SU-DHL-6 (cell line): ENCODE data around the gene ATP5PO.

Experiments used
- H2AFZ ChIP-seq: fragments of 200-600 bp; sonication (generic); 2 replicates; pipeline ENCODE4 v1.6.1; 2014; ENCODE audit warnings: low read depth, mild to moderate bottlenecking, moderate library complexity, mixed read lengths, antibody characterized with exemption, low read length; ENCODE audit not compliant: severe bottlenecking
- H3F3A ChIP-seq: fragments of 200-600 bp; shearing (Covaris generic); 2 replicates; pipeline ENCODE4 v1.6.0; 2016; ENCODE audit warnings: antibody characterized with exemption, mild to moderate bottlenecking; ENCODE audit not compliant: insufficient read depth
- H3K27ac ChIP-seq: fragments of 200-600 bp; sonication (generic); 2 replicates; pipeline ENCODE4 v1.5.1; 2016; ENCODE audit warnings: low read depth, mild to moderate bottlenecking, low read length, moderate library complexity, mixed read lengths
- H3K27me3 ChIP-seq: fragments of 200-600 bp; sonication (generic), shearing (Covaris generic); 2 replicates; pipeline ENCODE4 v1.6.0; 2014; ENCODE audit warnings: mild to moderate bottlenecking, low read length
- H3K36me3 ChIP-seq: fragments of 200-600 bp; sonication (generic); 2 replicates; pipeline ENCODE4 v1.6.1; 2014; ENCODE audit warnings: mild to moderate bottlenecking, low read length, mixed read lengths
- H3K4me2 ChIP-seq: fragments of 300-600, 200-600 bp; shearing (Covaris generic), sonication (generic); 2 replicates; pipeline ENCODE4 v1.6.0; 2014; ENCODE audit warnings: low read length, low read depth, mild to moderate bottlenecking; ENCODE audit not compliant: poor library complexity, severe bottlenecking
- H3K4me3 ChIP-seq: fragments of 200-600 bp; sonication (generic); 2 replicates; pipeline ENCODE4 v1.5.1; 2014; ENCODE audit warnings: antibody characterized with exemption, low read length, mild to moderate bottlenecking, mixed read lengths; ENCODE audit not compliant: insufficient read depth, poor library complexity, severe bottlenecking
- H3K79me2 ChIP-seq: fragments of 200-600 bp; sonication (generic); 2 replicates; pipeline ENCODE4 v1.6.1; 2014; ENCODE audit warnings: mild to moderate bottlenecking, low read length, moderate library complexity; ENCODE audit not compliant: insufficient read depth
- H3K9ac ChIP-seq: fragments of 200-600 bp; sonication (generic); 2 replicates; pipeline ENCODE4 v1.7.0; 2014; ENCODE audit warnings: mild to moderate bottlenecking, low read length
- H3K9me2 ChIP-seq: fragments of 200-600 bp; sonication (generic); replicated peaks from 2 replicates; pipeline ENCODE4 v1.6.1; 2014; ENCODE audit warnings: low read length; ENCODE audit not compliant: insufficient read depth
- H3K9me3 ChIP-seq: fragments of 200-600 bp; sonication (generic); 2 replicates; pipeline ENCODE4 v1.6.1; 2014; ENCODE audit warnings: low read length, mixed read lengths; ENCODE audit not compliant: insufficient read depth
- H4K20me1 ChIP-seq: fragments of 200-600 bp; sonication (generic); 2 replicates; pipeline ENCODE4 v1.6.1; 2014; ENCODE audit warnings: low read depth, mild to moderate bottlenecking, antibody characterized with exemption, low read length, moderate library complexity, mixed read lengths
- CTCF ChIP-seq: fragments of 200-600 bp; sonication (generic); IDR thresholded peaks from one replicate; pipeline ENCODE4 v1.5.1; 2017; ENCODE audit warnings: antibody characterized with exemption, mild to moderate bottlenecking, low read length, moderate library complexity; ENCODE audit not compliant: insufficient read depth, poor library complexity, severe bottlenecking
- EZH2phosphoT487 ChIP-seq: fragments of 200-600 bp; sonication (generic), shearing (Covaris generic); conservative IDR thresholded peaks from 2 replicates; pipeline ENCODE4 v1.6.1; 2018; ENCODE audit warnings: mild to moderate bottlenecking, antibody characterized with exemption, low read length, moderate library complexity, mixed read lengths

ATP5PO gene

GRCh38 chr21:33899199-33899598 is 16.4 kb downstream of the ATP5PO start:
- Histone ChIP-seq H3F3A (no peaks in the 10 kb centered on the region; the same call in 1 of the 2 replicates), H2AFZ (no peak overlapping the region), H3K4me3 (no peak overlapping the region), H3K79me2 (no peaks in the 10 kb centered on the region), H3K9ac (no peak overlapping the region), H3K9me2 (no peaks in the 10 kb centered on the region), H3K9me3 (no peaks in the 10 kb centered on the region), H3K4me2 (no peak overlapping the region), H4K20me1 (no peaks in the 10 kb centered on the region), H3K27me3 (no peaks in the 10 kb centered on the region), H3K27ac (no peak overlapping the region), H3K36me3 (0 out of 2 replicates have a peak, but pooled peaks cover 2% of the 10 kb centered on the region)
- TF ChIP-seq CTCF (no peak), EZH2phosphoT487 (no peak)

- Histone ChIP-seq H3K36me3 (0 out of 2 replicates have a peak, but pooled peaks cover 2% of the 10 kb centered on the region), H3K9me3 (no peaks in the 10 kb centered on the region), H2AFZ (no peak overlapping the region), H3K79me2 (no peaks in the 10 kb centered on the region), H4K20me1 (no peaks in the 10 kb centered on the region), H3K27me3 (no peaks in the 10 kb centered on the region), H3K4me2 (no peak overlapping the region), H3K9me2 (no peaks in the 10 kb centered on the region), H3K9ac (no peak overlapping the region), H3K4me3 (no peak overlapping the region), H3F3A (no peaks in the 10 kb centered on the region; the same call in 1 of the 2 replicates), H3K27ac (no peak overlapping the region)
- TF ChIP-seq CTCF (no peak), EZH2phosphoT487 (no peak)
Observed at GRCh38 chr21:33898586-33898985, 17.0 kb downstream of the ATP5PO start.

GRCh38 chr21:33897739-33898138 is 17.9 kb downstream of the ATP5PO start:
- H3K9ac ChIP-seq: no peak overlapping the region
- H3K9me2 ChIP-seq: no peaks in the 10 kb centered on the region
- H3K4me2 ChIP-seq: no peak overlapping the region
- no peaks in the 10 kb centered on the region for H3K79me2 ChIP-seq
- H3K27ac ChIP-seq: no peak overlapping the region
- no peaks in the 10 kb centered on the region for H4K20me1 ChIP-seq
- no peak overlapping the region for H3K4me3 ChIP-seq
- H2AFZ ChIP-seq: no peak overlapping the region
- H3K9me3 ChIP-seq: no peaks in the 10 kb centered on the region
- H3K27me3 ChIP-seq: no peaks in the 10 kb centered on the region
- H3F3A ChIP-seq: no peaks in the 10 kb centered on the region; the same call in 1 of the 2 replicates
- 0 out of 2 replicates have a peak, but pooled peaks cover 2% of the 10 kb centered on the region for H3K36me3 ChIP-seq
- TF ChIP-seq CTCF (no peak), EZH2phosphoT487 (no peak)
